GM12878 (cell line): ENCODE results near the gene GRIK2. TPM values are rescaled to one million over a fixed set of nuclear protein-coding genes. Genes with fewer than 3 reads are reported as not detected.

ENCODE experiments used
- ATAC-seq: fragments of 200-7000 bp; cut with Tn5 transposase; 3 replicates; pipeline ENCODE4 v1.9.1; 2020; ENCODE audit warnings: mild to moderate bottlenecking, moderate library complexity
- BruUV-seq: library from RNA; stranded (reverse); fragments of 400-500 nt; replicated peaks from 2 replicates; lab custom pipeline; 2021; lab: Mats Ljungman, UMichigan
- CTCF ChIA-PET: fragments of 300-600 bp; sonication (Branson Sonifier 250); formaldehyde crosslinking; extraction: SDS; loops from one replicate; lab custom pipeline; 2021; ENCODE audit warnings: inconsistent platforms; lab: Yijun Ruan, JAX
- POLR2A ChIA-PET: fragments of 350-600 bp; formaldehyde crosslinking; extraction: SDS; loops from one replicate; lab custom pipeline; 2021; ENCODE audit warnings: inconsistent platforms; lab: Charles Lee
- RAD21 ChIA-PET: fragments of 300-600 bp; sonication (Branson Sonifier 250); formaldehyde crosslinking; loops from one replicate; lab custom pipeline; 2023; ENCODE audit warnings: antibody characterized with exemption; ENCODE audit not compliant: unreplicated experiment; lab: Charles Lee
- SMC1A ChIA-PET: fragments of 300-600 bp; sonication (Branson Sonifier 250); formaldehyde crosslinking; loops from one replicate; lab custom pipeline; 2023; ENCODE audit not compliant: unreplicated experiment, uncharacterized antibody; lab: Charles Lee
- DNase-seq: peaks from one replicate; pipeline ENCODE4 v3.0.0-alpha.2; 2011; ENCODE audit warnings: low read depth, low spot score
- FAIRE-seq: peaks from 3 replicates; lab custom pipeline; 2011; peaks lifted over from hg19 to GRCh38; lab: Jason Lieb, UNC
- H2AFZ ChIP-seq: 2 replicates; pipeline ENCODE4 v1.6.0; 2011; ENCODE audit warnings: low read depth, low read length, control low read depth; ENCODE audit not compliant: control insufficient read depth
- H3K27ac ChIP-seq: 2 replicates; pipeline ENCODE4 v1.5.1; 2011; ENCODE audit warnings: control low read depth; ENCODE audit not compliant: control insufficient read depth, insufficient read depth
- H3K27me3 ChIP-seq, 2 experiments: replicated peaks in 1 of 2; 2 replicates each; pipeline versions ENCODE4 v1.6.0 to v1.6.1; 2011; ENCODE audit warnings: low read length in 1 of 2; ENCODE audit not compliant: control insufficient read depth in 2 of 2, insufficient read depth in 2 of 2
- H3K36me3 ChIP-seq, 2 experiments: 2 replicates each; pipeline ENCODE4 v1.5.1; 2011; ENCODE audit warnings: low read length in 1 of 2; ENCODE audit not compliant: control insufficient read depth in 2 of 2, insufficient read depth in 2 of 2
- H3K4me1 ChIP-seq: 2 replicates; pipeline ENCODE4 v1.6.1; 2011; ENCODE audit warnings: mild to moderate bottlenecking, low read length, moderate library complexity, mixed read lengths; ENCODE audit not compliant: control insufficient read depth, insufficient read depth
- H3K4me2 ChIP-seq: 2 replicates; pipeline ENCODE4 v1.6.0; 2011; ENCODE audit warnings: control low read depth; ENCODE audit not compliant: control insufficient read depth, insufficient read depth
- H3K4me3 ChIP-seq: fragments of 200-600 bp; sonication (generic); 2 replicates; pipeline ENCODE4 v1.5.1; 2016
- H3K79me2 ChIP-seq: 2 replicates; pipeline ENCODE4 v1.6.0; 2011; ENCODE audit warnings: low read length; ENCODE audit not compliant: control insufficient read depth, insufficient read depth
- H3K9ac ChIP-seq: 2 replicates; pipeline ENCODE4 v1.8.0; 2011; ENCODE audit warnings: low read length, control low read depth, mixed read lengths; ENCODE audit not compliant: control insufficient read depth, insufficient read depth
- H3K9me3 ChIP-seq: replicated peaks from 3 replicates; pipeline ENCODE4 v1.5.1; 2011; ENCODE audit warnings: mild to moderate bottlenecking, low read length; ENCODE audit not compliant: control insufficient read depth, insufficient read depth
- H4K20me1 ChIP-seq: 2 replicates; pipeline ENCODE4 v1.6.0; 2011; ENCODE audit not compliant: control insufficient read depth, insufficient read depth
- CEBPZ ChIP-seq: fragments of 150-350 bp; IDR thresholded peaks from 2 replicates; pipeline ENCODE4 v1.6.1; 2016; ENCODE audit warnings: low read depth, low read length
- HSF1 ChIP-seq: fragments of 150-350 bp; IDR thresholded peaks from 2 replicates; pipeline ENCODE4 v1.6.1; 2014; ENCODE audit warnings: mild to moderate bottlenecking, low read depth, low read length
- in situ Hi-C: fragments of 300-500 bp; cut with MboI; formaldehyde crosslinking; loops from 9 replicates; pipeline ENCODE4 v1.14.3; 2018; ENCODE audit warnings: mixed read lengths
- intact Hi-C: fragments of 100-400 bp; cut with micrococcal nuclease; formaldehyde crosslinking; loops from one replicate; pipeline ENCODE4 v1.14.2; 2022; ENCODE audit not compliant: unreplicated experiment
- polyA plus RNA-seq, 11 experiments: library from polyadenylated mRNA; depleted of rRNA in 4 of 11; unstranded in 6 of 11; stranded (reverse) in 5 of 11; fragments of >200 nt; fragmentation: Nextera tagmentation in 4 of 11; fragmentation: Illumina TruSeq in 1 of 11; extraction: Ambion mirVana in 4 of 11; extraction: Trizol in 1 of 11; gene quantifications; 1 replicate in 1 of 11; 2 replicates in 10 of 11; pipeline versions ENCODE4 v1.2.1 to v1.2.3, GENCODE V29; 2011 to 2016; ENCODE audit warnings: inconsistent platforms in 2 of 11, missing spikeins in 2 of 11, low read depth in 1 of 11
- total RNA-seq, 4 experiments: library from RNA; depleted of rRNA in 3 of 4; stranded (reverse); fragments of >200 nt in 3 of 4; fragmentation: Illumina TruSeq in 1 of 4; extraction: Trizol in 1 of 4; gene quantifications; 2 replicates each; pipeline versions ENCODE4 v1.2.1 to v1.2.3, GENCODE V29; 2013 to 2021

Gene GRIK2
- total and polyA plus RNA-seq, 10 of the 15 experiments (the other 5 are each of a cell fraction or from before 2014, with no cell fraction given) = not detected

GRCh38 chr6:101806241-101806640, 412.7 kb downstream of the GRIK2 start (continued):
- TF ChIP-seq CEBPZ = no peak

GRCh38 chr6:101811108-101811507, 417.6 kb downstream of the GRIK2 start:
- no peak for FAIRE-seq
- no peak overlapping the region for H3K4me2 ChIP-seq
- no peak for DNase-seq
- no peaks in the 10 kb centered on the region for H3K4me1 ChIP-seq
- no peak for TF ChIP-seq HSF1
- ChIA-PET CTCF (no interaction called here), POLR2A (no interaction called here), SMC1A (no interaction called here), RAD21 (no interaction called here)
- BruUV-seq = no TSS peak
- no peaks in the 10 kb centered on the region for H3K79me2 ChIP-seq
- no peak overlapping the region for H2AFZ ChIP-seq
- intact Hi-C loops = no loop called here
- H3K4me3 ChIP-seq = no peak overlapping the region
- H3K27me3 ChIP-seq = no peaks in the 10 kb centered on the region
- no peaks in the 10 kb centered on the region for H4K20me1 ChIP-seq
- no peaks in the 10 kb centered on the region for H3K9me3 ChIP-seq
- no peak overlapping the region for H3K9ac ChIP-seq
- no peak overlapping the region for H3K27ac ChIP-seq
- no peaks in the 10 kb centered on the region for H3K36me3 ChIP-seq
- in situ Hi-C loops = no loop called here
- ATAC-seq = no peak
